Left colon (tissue), 2 donors: ENCODE data around the gene PPARA. TPM values are rescaled to one million over a fixed set of nuclear protein-coding genes. Genes with fewer than 3 reads are reported as not detected.
"Not testable (repeated sequence)": the region's sequence is repeated elsewhere in the genome, so short reads cannot be mapped to it uniquely, and the experiment has no call there.

ENCODE experiments used
- ATAC-seq: fragments of 200-7000 bp; cut with Tn5 transposase; one replicate; pipeline ENCODE4 v1.9.1; 2020; ENCODE audit warnings: mild to moderate bottlenecking, moderate library complexity
- DNase-seq, 2 donors: peaks; one replicate each; pipeline ENCODE4 v3.0.0-alpha.2; 2020
- intact Hi-C, 2 donors: fragments of 100-400 bp; cut with DNase I in 1 of 2; cut with micrococcal nuclease in 1 of 2; formaldehyde crosslinking; loops; one replicate each; pipeline versions ENCODE4 v1.11.2 to v1.14.0; 2022; cut with DNase I, micrococcal nuclease
- total RNA-seq, 2 donors: library from RNA; stranded (reverse); fragmentation: NEBNext Ultra II Directional; extraction: Animal tissue kit (Norgen Biotek cat#: 25700); gene quantifications; one replicate each; pipeline ENCODE4 v1.2.1, GENCODE V29; 2021
- donor health status: DM: no; HTN: no; CAD: no.
- donor health status: DM: yes; HTN: yes; CAD: no.

PPARA gene
- total RNA-seq, 2 donors from 2014 or later: 70.4 to 73.9 TPM

- ATAC-seq (no peak), DNase-seq (no peak)
- intact Hi-C loops: loop anchor here (5.0 kb wide), 1 partner anchor 188 kb away; no protein-coding TSS in a partner anchor
These were observed 26.5 kb upstream of the PPARA start for GRCh38 chr22:46123694-46124382.

DNA sequence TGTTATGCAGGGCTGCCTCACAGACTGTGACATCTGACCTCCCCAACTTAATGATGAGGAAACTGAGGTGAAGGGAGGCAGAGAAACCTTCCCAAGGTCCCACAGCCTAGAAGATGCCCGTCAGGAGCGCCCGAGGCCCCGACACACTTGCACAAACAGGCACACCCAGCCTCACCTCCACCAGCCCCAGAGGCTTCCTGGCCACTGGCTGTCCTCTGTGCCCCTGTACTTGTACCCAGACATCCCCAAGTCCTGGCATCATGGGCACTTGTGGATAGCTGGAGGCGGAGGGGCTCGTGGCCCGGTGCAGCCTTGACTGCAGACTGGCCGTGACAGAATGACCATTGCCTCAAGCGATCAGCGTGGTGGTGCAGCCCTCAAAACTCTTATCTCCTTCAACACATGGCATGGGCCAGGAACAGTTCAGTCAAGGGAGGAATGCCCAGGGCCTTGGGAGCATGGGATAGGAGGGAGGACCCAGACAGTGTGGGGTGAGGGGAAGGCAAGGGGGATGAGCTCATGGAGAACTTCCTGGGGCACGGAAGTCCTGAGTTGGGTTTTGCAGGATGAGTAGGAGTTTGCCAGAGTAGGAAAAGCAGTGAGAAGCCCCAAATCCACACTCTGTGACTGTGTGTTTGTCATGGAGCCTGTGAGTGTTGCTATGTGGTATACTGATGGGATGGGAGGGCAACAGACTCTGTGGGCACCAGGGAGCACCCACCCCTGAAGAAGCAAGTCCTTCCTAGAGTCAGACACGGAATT, 25.8 kb upstream of the PPARA start:
- ATAC-seq (no peak), DNase-seq (no peak)
- intact Hi-C loops: loop anchor here (5.0 kb wide), 1 partner anchor 188 kb away; no protein-coding TSS in a partner anchor

DNA sequence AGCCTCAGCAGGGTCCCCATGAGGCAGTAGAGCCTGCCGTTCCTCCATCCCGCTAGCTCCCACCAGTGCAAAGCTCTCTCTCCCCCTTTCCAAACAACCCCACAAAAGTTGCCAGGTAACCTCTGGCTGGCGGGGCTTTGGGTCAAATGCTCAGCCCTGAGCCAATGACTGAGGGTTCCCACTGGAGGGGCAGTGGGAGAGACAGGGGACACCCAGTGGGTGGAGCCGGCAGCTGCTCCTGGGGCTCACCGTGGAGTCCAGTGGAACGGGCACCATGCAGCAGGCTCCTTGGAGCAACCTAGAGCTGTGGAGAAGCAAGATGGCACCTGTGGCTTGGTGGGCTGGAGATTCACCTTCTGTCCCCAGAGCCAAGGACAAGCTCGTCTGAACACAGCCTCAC, 25.0 kb upstream of the PPARA start:
- DNase-seq (no peak), ATAC-seq (no peak)
- intact Hi-C loops: no loop called here

GRCh38 chr22:46125816-46126765, 24.2 kb upstream of the PPARA start:
- ATAC-seq (peak; percentile 86), DNase-seq (peak; percentile 79 to 88)
- intact Hi-C loops: no loop called here

GRCh38 chr22:46126853-46127385, 23.4 kb upstream of the PPARA start:
- DNase-seq (no peak), ATAC-seq (no peak)
- intact Hi-C loops: no loop called here

- DNase-seq (no peak), ATAC-seq (no peak)
- intact Hi-C loops: no loop called here
These were observed 22.8 kb upstream of the PPARA start for GRCh38 chr22:46127556-46127955.

GRCh38 chr22:46128606-46129005, 21.7 kb upstream of the PPARA start:
- no peak for DNase-seq
- intact Hi-C loops: no loop called here

GRCh38 chr22:46129390-46130041, 20.8 kb upstream of the PPARA start:
- ATAC-seq: no peak
- peak in 1 of 2 donors; percentile 64 for DNase-seq
- intact Hi-C loops: no loop called here

More at GRCh38 chr22:46128606-46129005, 21.7 kb upstream of the PPARA start:
- no peak for ATAC-seq

DNA sequence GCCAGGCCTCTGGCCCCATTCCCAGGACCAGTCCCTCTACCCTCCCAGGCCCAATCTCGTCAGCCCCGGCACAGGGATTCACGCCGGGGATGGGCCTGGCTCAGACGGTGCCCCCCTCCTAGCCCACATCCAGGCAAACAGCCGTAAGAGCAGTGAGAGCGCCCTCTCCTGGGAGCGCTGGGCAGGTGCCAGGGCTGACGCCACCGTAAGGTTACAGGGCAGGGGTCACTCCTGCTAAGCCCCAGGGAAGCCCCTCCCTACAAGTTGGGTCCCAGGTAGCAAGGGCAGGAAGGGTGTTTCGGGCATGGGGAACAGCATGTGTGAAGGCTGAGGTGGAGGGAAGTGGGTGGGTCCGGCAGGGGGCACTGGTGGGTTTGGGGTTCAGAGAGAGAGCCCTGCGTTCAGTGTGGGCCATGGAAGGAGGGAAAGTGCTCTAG, 19.2 kb upstream of the PPARA start:
- ATAC-seq: no peak
- no peak for DNase-seq
- intact Hi-C loops: no loop called here

DNA sequence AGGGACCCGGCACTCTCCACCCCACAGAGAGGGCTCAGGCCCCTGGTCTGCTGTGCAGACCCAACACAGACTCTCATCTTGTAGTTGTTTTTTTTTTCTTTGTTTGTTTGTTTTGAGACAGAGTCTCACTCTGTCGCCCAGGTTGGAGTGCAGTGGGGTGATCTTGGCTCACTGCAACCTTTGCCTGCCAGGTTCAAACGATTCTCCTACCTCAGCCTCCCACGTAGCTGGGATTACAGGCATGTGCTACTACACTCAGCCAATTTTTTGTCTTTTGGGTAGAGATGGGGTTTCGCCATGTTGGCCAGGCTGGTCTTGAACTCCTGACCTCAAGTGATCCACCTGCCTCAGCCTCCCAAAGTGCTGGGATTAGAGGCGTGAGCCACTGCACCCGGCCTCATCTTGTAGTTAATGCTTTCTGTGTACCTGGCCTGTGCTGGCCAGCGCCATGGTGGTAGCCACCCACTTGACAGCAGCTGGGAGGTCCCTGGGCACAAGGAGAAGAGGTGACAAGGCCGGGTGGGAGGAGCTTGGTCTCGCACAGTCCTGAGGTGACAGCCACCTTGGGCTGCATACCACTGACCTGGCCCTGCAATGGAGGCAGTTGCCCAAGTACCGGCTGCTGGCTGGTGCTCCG, 18.0 kb upstream of the PPARA start:
- DNase-seq, intact Hi-C loops, ATAC-seq: not testable (repeated sequence)

GRCh38 chr22:46132830-46133587, 17.3 kb upstream of the PPARA start:
- DNase-seq (no peak), ATAC-seq (no peak)
- intact Hi-C loops: no loop called here

- ATAC-seq: no peak
- intact Hi-C loops: no loop called here
- DNase-seq: no peak
These were observed 16.8 kb upstream of the PPARA start for GRCh38 chr22:46133588-46133855.

DNA sequence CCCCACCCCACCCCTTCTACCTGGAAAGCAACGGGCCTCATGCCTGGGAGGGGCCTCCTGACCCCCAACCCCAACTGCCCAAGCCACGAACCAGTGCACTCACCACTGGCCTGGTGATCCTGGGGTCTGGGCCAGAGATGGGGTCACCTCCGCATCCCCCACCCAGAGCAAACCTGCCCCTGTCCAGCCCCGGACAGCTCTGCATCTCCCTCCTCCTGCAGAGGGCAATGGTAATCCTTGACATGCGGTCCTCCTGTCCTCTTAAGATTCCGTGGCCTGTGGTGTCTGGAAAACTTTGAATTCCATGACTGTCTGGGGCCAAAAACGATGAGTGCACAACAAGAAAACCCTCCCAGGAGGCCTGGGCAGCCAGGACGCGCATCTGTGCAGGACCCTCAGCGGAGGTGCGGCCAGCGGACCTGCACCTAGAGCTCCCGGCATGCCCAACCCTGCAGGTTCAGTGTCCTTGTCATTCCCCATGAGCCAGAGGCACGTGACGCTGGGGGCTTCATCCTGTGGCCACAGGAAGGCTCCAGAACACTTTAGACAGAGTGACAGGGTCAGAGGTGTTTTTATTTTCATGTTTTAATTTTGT, 16.1 kb upstream of the PPARA start:
- no peak for DNase-seq
- intact Hi-C loops: no loop called here
- ATAC-seq: no peak

- no peak for DNase-seq
- intact Hi-C loops: no loop called here
- no peak for ATAC-seq
These were observed 14.5 kb upstream of the PPARA start for GRCh38 chr22:46135611-46136485.

DNA sequence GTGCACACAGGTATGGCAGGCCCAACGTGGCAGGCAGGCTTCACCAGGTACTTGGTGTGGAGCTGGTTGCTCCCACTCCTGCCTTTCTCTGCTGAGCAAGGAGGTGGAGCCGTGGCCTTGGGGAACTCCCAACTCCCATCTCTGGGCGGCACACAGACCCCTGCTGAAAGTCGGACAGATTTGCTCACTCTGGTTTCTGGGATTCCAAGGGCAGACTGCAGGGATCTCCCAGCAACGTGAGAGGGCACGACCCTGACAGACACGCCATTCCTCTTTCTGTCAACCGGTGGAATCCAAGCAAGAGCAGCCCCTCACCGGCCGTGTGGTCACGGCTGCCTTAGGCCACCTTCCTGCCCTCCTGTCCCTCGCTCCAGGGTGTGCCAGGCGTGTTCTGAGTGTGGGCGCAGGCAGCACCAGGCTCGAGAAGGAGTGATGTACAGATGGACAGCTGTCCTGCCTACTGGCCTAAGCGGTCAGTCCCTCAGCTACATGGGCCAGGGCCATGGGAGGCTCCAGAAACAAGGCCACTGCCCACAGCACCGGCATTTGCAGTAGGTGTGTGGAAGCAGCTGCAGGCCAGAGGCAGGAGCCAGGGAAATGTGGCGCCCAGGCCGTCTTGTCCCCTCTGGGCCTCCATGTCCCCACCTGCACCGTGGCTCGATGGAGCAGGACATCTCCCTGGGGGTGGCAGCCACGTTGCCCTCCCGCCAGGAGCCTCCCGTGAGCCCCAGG, 13.7 kb upstream of the PPARA start:
- intact Hi-C loops: no loop called here
- DNase-seq: no peak
- no peak for ATAC-seq
